Bronchial epithelial cell (primary cell): ENCODE results near the gene USP38. TPM values are rescaled to one million over a fixed set of nuclear protein-coding genes. Genes with fewer than 3 reads are reported as not detected.
"Not testable (repeated sequence)": the region's sequence is repeated elsewhere in the genome, so short reads cannot be mapped to it uniquely, and the experiment has no call there.

Experiments
- DNase-seq: peaks from one replicate; pipeline ENCODE4 v3.0.0-alpha.2; 2010; ENCODE audit warnings: low read depth
- FAIRE-seq: peaks from 2 replicates; lab custom pipeline; 2011; peaks lifted over from hg19 to GRCh38; lab: Jason Lieb, UNC
- H3K27me3 ChIP-seq: 2 replicates; pipeline ENCODE4 v1.5.1; 2011; ENCODE audit warnings: low read length; ENCODE audit not compliant: control insufficient read depth, insufficient read depth
- H3K36me3 ChIP-seq: 2 replicates; pipeline ENCODE4 v1.5.1; 2011; ENCODE audit warnings: low read length; ENCODE audit not compliant: control insufficient read depth, insufficient read depth
- H3K4me3 ChIP-seq: 2 replicates; pipeline ENCODE4 v1.5.1; 2011; ENCODE audit warnings: mild to moderate bottlenecking, low read depth, low read length, control low read depth
- CTCF ChIP-seq: IDR thresholded peaks from 2 replicates; pipeline ENCODE4 v1.5.1; 2011; ENCODE audit warnings: mild to moderate bottlenecking, moderate library complexity, low read length, control low read depth, inconsistent platforms; ENCODE audit not compliant: insufficient read depth, severe bottlenecking
- total RNA-seq: library from RNA; depleted of rRNA; stranded (reverse); fragments of >200 nt; gene quantifications from 2 replicates; pipeline ENCODE4 v1.2.1, GENCODE V29; 2014

Gene USP38
- total RNA-seq, 1 donor from 2014 or later = 18.4 TPM

GRCh38 chr4:143254491-143255226, 69.9 kb downstream of the USP38 start:
- TF ChIP-seq CTCF = no peak

GRCh38 chr4:143256456-143256855, 71.7 kb downstream of the USP38 start:
- Histone ChIP-seq H3K36me3 (no peaks in the 10 kb centered on the region), H3K27me3 (no peaks in the 10 kb centered on the region), H3K4me3 (no peak overlapping the region)
- DNase-seq = peak; percentile 28
- TF ChIP-seq CTCF = no peak
- FAIRE-seq = no peak

More at GRCh38 chr4:143254491-143255226, 69.9 kb downstream of the USP38 start:
- no peak overlapping the region for H3K4me3 ChIP-seq
- H3K27me3 ChIP-seq = no peaks in the 10 kb centered on the region
- no peak for FAIRE-seq
- no peak for DNase-seq
- H3K36me3 ChIP-seq = no peaks in the 10 kb centered on the region

GRCh38 chr4:143257356-143257755, 72.6 kb downstream of the USP38 start:
- DNase-seq (no peak), FAIRE-seq (no peak)
- no peak for TF ChIP-seq CTCF
- Histone ChIP-seq H3K4me3 (no peak overlapping the region), H3K27me3 (no peaks in the 10 kb centered on the region), H3K36me3 (no peaks in the 10 kb centered on the region)

- no peak overlapping the region for H3K4me3 ChIP-seq
- DNase-seq (no peak), FAIRE-seq (peak; percentile 70)
- TF ChIP-seq CTCF = no peak
- no peaks in the 10 kb centered on the region for H3K27me3 ChIP-seq
- no peaks in the 10 kb centered on the region for H3K36me3 ChIP-seq
These were observed 76.0 kb downstream of the USP38 start for GRCh38 chr4:143260750-143261149.

- TF ChIP-seq CTCF = no peak
- FAIRE-seq = no peak
- no peak overlapping the region for H3K4me3 ChIP-seq
- H3K36me3 ChIP-seq = no peaks in the 10 kb centered on the region
- DNase-seq = no peak
- H3K27me3 ChIP-seq = no peaks in the 10 kb centered on the region
These were observed 78.1 kb downstream of the USP38 start for GRCh38 chr4:143262838-143263237.

GRCh38 chr4:143267690-143268089, 83.0 kb downstream of the USP38 start:
- H3K4me3 ChIP-seq, FAIRE-seq, H3K36me3 ChIP-seq, DNase-seq, H3K27me3 ChIP-seq: not testable (repeated sequence)
